ENCODE measurements around the gene KRI1.

- TF ChIP-seq CTCF (conservative IDR thresholded peaks at IDR 0.05 in 1 of 2, IDR thresholded peaks at IDR 0.05 in 1 of 2; ENCODE audit: low read depth in 1 of 2, low read length in 2 of 2) = no peak
- no peak for TF ChIP-seq EZH2 (IDR thresholded peaks at IDR 0.05; ENCODE audit: low read length, missing control alignments)
Measured at GRCh38 chr19:10568062-10568825, 2.4 kb upstream of the KRI1 start.
